Measurements from ENCODE around the gene COMMD9.
A peak's percentile ranks its signal among the peaks of the same experiment; 100 is the strongest.

The COMMD9 gene

GRCh38 chr11:36317992-36318391 lies 28.8 kb upstream of the COMMD9 start:
- no peak for DNase-seq (ENCODE audit: low read depth)
- H3K4me3 ChIP-seq (ENCODE audit: low read depth, low read length), result no peak overlapping the region
- TF ChIP-seq CTCF (IDR thresholded peaks at IDR 0.05; ENCODE audit: low read depth, low read length, missing control alignments), result no peak
- in situ Hi-C loops (cut with HindIII; ENCODE audit: low sequenced_read_pairs), result no loop called here

- no peak overlapping the region for H3K4me3 ChIP-seq (ENCODE audit: low read depth, low read length)
- TF ChIP-seq CTCF (IDR thresholded peaks at IDR 0.05; ENCODE audit: low read depth, low read length, missing control alignments), result no peak
- no peak for DNase-seq (ENCODE audit: low read depth)
- in situ Hi-C loops (cut with HindIII; ENCODE audit: low sequenced_read_pairs), result no loop called here
Observed at GRCh38 chr11:36316049-36316448, 26.8 kb upstream of the COMMD9 start.

- no peak for DNase-seq (ENCODE audit: low read depth)
- in situ Hi-C loops (cut with HindIII; ENCODE audit: low sequenced_read_pairs), result no loop called here
- TF ChIP-seq CTCF (IDR thresholded peaks at IDR 0.05; ENCODE audit: low read depth, low read length, missing control alignments), result no peak
- H3K4me3 ChIP-seq (ENCODE audit: low read depth, low read length), result no peak overlapping the region
Observed at GRCh38 chr11:36314434-36314767, 25.2 kb upstream of the COMMD9 start.

GRCh38 chr11:36313750-36314433 lies 24.7 kb upstream of the COMMD9 start:
- no peak for TF ChIP-seq CTCF (IDR thresholded peaks at IDR 0.05; ENCODE audit: low read depth, low read length, missing control alignments)
- H3K4me3 ChIP-seq (ENCODE audit: low read depth, low read length), result no peak overlapping the region
- in situ Hi-C loops (cut with HindIII; ENCODE audit: low sequenced_read_pairs), result no loop called here
- DNase-seq (ENCODE audit: low read depth), result no peak

- no peak for TF ChIP-seq CTCF (IDR thresholded peaks at IDR 0.05; ENCODE audit: low read depth, low read length, missing control alignments)
- peak; percentile 44 for DNase-seq (ENCODE audit: low read depth)
- in situ Hi-C loops (cut with HindIII; ENCODE audit: low sequenced_read_pairs), result no loop called here
- H3K4me3 ChIP-seq (ENCODE audit: low read depth, low read length), result no peak overlapping the region
Observed at GRCh38 chr11:36312611-36313472, 23.6 kb upstream of the COMMD9 start.

GRCh38 chr11:36311926-36312595 lies 22.8 kb upstream of the COMMD9 start:
- TF ChIP-seq CTCF (IDR thresholded peaks at IDR 0.05; ENCODE audit: low read depth, low read length, missing control alignments), result no peak
- no peak for DNase-seq (ENCODE audit: low read depth)
- in situ Hi-C loops (cut with HindIII; ENCODE audit: low sequenced_read_pairs), result no loop called here
- H3K4me3 ChIP-seq (ENCODE audit: low read depth, low read length), result no peak overlapping the region
